ENCODE results near the gene PUSL1. TPM values are rescaled to one million over a fixed set of nuclear protein-coding genes. Genes with fewer than 3 reads are reported as not detected.
A peak's percentile ranks its signal among the peaks of the same experiment; 100 is the strongest.

Gene PUSL1
- total and polyA plus RNA-seq, 2 of the 13 experiments (the other 11 are each of a cell fraction or from before 2014, with no cell fraction given): 8.3 to 22.2 TPM

- TF ChIP-seq ZNF576 (CRISPR knock-in tag; IDR thresholded peaks at IDR 0.05) (no peak), HNF4A (CRISPR knock-in tag; IDR thresholded peaks at IDR 0.05) (no peak), ATAD3A (CRISPR knock-in tag; IDR thresholded peaks at IDR 0.05) (no peak), SATB2 (CRISPR knock-in tag; IDR thresholded peaks at IDR 0.05) (no peak), KLF6 (CRISPR knock-in tag; IDR thresholded peaks at IDR 0.05) (no peak), ZNF703 (CRISPR knock-in tag; IDR thresholded peaks at IDR 0.05; ENCODE audit: borderline replicate concordance) (no peak), ZSCAN20 (CRISPR knock-in tag; IDR thresholded peaks at IDR 0.05; ENCODE audit: borderline replicate concordance) (no peak), STAG1 (CRISPR knock-in tag; IDR thresholded peaks at IDR 0.05) (no peak), ZNF709 (CRISPR knock-in tag; IDR thresholded peaks at IDR 0.05) (peak; percentile 22; the same call in 1 of the 2 replicates), PRPF4 (IDR thresholded peaks at IDR 0.05; ENCODE audit: low read depth, low read length, poor library complexity, severe bottlenecking) (no peak), DNMT1 (CRISPR knock-in tag; IDR thresholded peaks at IDR 0.05) (no peak), KLF15 (CRISPR knock-in tag; IDR thresholded peaks at IDR 0.05; ENCODE audit: borderline replicate concordance) (no peak), WIZ (CRISPR knock-in tag; IDR thresholded peaks at IDR 0.05) (no peak), ZNF274 (CRISPR knock-in tag; IDR thresholded peaks at IDR 0.05) (0 out of 2 replicates have a peak, but pooled peaks have one; percentile 14), HMGXB4 (CRISPR knock-in tag; IDR thresholded peaks at IDR 0.05; ENCODE audit: borderline replicate concordance in 1 of 2, low read depth in 1 of 2) (0 out of 4 replicates have a peak, but pooled peaks have one; percentile 2 to 5), KMT2B (CRISPR knock-in tag; IDR thresholded peaks at IDR 0.05) (0 out of 2 replicates have a peak, but pooled peaks have one; percentile 22), ZFP36 (IDR thresholded peaks at IDR 0.05; ENCODE audit: borderline replicate concordance, low read depth, low read length, partially characterized antibody) (no peak), DDIT3 (CRISPR knock-in tag; IDR thresholded peaks at IDR 0.05) (no peak), ZNF556 (CRISPR knock-in tag; IDR thresholded peaks at IDR 0.05; ENCODE audit: borderline replicate concordance) (0 out of 2 replicates have a peak, but pooled peaks have one; percentile 28), ZSCAN12 (CRISPR knock-in tag; IDR thresholded peaks at IDR 0.05) (no peak), NR2F6 (IDR thresholded peaks at IDR 0.05) (no peak), NR2F6 (CRISPR knock-in tag; IDR thresholded peaks at IDR 0.05) (no peak), GLI4 (CRISPR knock-in tag; IDR thresholded peaks at IDR 0.05; ENCODE audit: borderline replicate concordance) (0 out of 2 replicates have a peak, but pooled peaks have one; percentile 28), ZNF598 (CRISPR knock-in tag; IDR thresholded peaks at IDR 0.05; ENCODE audit: borderline replicate concordance) (peak; percentile 79; the same call in 1 of the 2 replicates), CREBL2 (CRISPR knock-in tag; IDR thresholded peaks at IDR 0.05; ENCODE audit: borderline replicate concordance) (no peak), CEBPZ (IDR thresholded peaks at IDR 0.05; ENCODE audit: low read length) (no peak)
Observed at GRCh38 chr1:1306070-1306660, 2.2 kb upstream of the PUSL1 start (continued).

All from HepG2 (cell line).